Peyer's patch (tissue), 4 donors: ENCODE results near the gene UIMC1.

Experiments used
- CTCF ChIP-seq, 6 experiments: fragments of 450-650 bp in 4 of 6; fragments of 200-600 bp in 2 of 6; sonication (generic) in 1 of 6; IDR thresholded peaks; one replicate each; pipeline ENCODE4 v1.5.1; 2017 to 2019; ENCODE audit warnings: antibody characterized with exemption in 6 of 6, mild to moderate bottlenecking in 3 of 6, moderate library complexity in 1 of 6
- POLR2A ChIP-seq, 2 donors: fragments of 450-650 bp; IDR thresholded peaks; one replicate each; pipeline ENCODE4 v1.5.1; 2017; ENCODE audit warnings: antibody characterized with exemption in 2 of 2, mild to moderate bottlenecking in 2 of 2, moderate library complexity in 2 of 2

- TF ChIP-seq CTCF (IDR thresholded peaks at IDR 0.05) = no peak
- TF ChIP-seq POLR2A (IDR thresholded peaks at IDR 0.05) = no peak
Observed at GRCh38 chr5:177043114-177043513, 36.5 kb upstream of the UIMC1 start.
